ENCODE data around the gene HOXC6. TPM values are rescaled to one million over a fixed set of nuclear protein-coding genes. Genes with fewer than 3 reads are reported as not detected.

Gene HOXC6
- total and polyA plus RNA-seq, 5 experiments from 2014 or later: not detected

GRCh38 chr12:54014377-54015017, 13.7 kb upstream of the HOXC6 start:
- POLR2A ChIA-PET: interaction anchor here (0.6 to 1.0 kb wide), 2 partner anchors 12 to 312 kb away, joined by 3 read pairs; no protein-coding TSS in a partner anchor
- Mint-ChIP-seq H3K27ac (peak overlapping the region in 1 of 10 donors; percentile 25), H3K9me3 (no peaks in the 10 kb centered on the region), H3K4me1 (peaks cover 21 to 55% (median 33%) of the 10 kb centered on the region in 4 donors), H3K4me3 (peak overlapping the region in 4 of 10 donors; percentile 1 to 36 (median 8)), H3K36me3 (peaks cover 0 to 7% (median 0%) of the 10 kb centered on the region in 3 donors), H3K27me3 (peaks cover 47 to 84% (median 69%) of the 10 kb centered on the region in 5 donors)
- no peak for ATAC-seq
- peak in 1 of 10 donors; percentile 18 for DNase-seq

DNA sequence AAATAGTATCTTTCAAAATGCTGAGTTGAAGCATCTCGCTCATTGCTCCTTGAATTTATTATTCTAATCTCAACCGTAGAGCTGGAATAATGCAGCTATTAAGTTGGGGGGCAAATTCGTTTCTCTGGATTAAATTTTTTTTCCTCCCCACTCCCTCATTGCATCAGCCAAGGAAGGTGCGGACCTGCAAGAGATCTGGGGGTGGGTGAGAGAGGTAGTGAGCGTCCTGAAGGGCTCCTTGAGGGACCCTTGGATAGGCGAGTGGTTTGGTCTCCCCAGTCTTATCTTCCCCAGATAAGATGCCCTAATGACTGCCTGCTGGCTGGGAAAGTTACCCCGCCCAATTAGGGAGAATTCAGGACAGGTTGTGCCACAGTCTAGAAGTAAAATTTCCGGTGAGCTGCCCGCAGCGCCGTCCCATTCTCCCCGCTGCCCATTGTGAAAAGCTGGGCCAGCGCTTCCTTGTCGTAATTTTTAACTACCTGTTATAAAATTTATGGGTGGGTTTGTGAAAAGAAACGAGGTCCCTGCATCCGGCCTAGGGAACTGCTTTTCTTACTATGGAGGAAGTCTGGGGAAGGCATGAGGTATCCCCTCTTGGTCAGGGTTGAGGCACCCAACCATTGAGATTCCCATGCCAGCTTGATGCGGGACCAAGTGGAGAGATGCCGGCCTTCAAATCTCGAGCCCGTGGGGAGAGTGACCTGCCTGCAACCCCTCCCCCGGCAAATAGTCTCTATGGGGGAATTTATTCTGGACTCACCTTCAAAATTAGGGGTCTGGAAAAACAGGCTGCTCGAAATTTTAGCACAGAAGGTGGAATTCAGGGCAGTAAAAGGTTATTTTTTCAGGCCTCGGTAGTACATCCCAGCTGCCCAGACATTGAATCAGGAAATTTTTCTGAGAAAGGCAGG, 13.0 kb upstream of the HOXC6 start:
- DNase-seq (peak in 1 of 10 donors; percentile 45), ATAC-seq (no peak)
- H3K4me1 Mint-ChIP-seq: peaks cover 21 to 54% (median 31%) of the 10 kb centered on the region in 4 donors
- H3K36me3 Mint-ChIP-seq: peaks cover 0 to 7% (median 0%) of the 10 kb centered on the region in 3 donors
- H3K4me3 Mint-ChIP-seq: peak overlapping the region in 3 of 10 donors; percentile 12 to 62 (median 36)
- H3K27ac Mint-ChIP-seq: peak overlapping the region in 1 of 10 donors; percentile 54
- POLR2A ChIA-PET: interaction anchor here (0.7 to 1.0 kb wide), 2 partner anchors 12 to 176 kb away, joined by 3 to 4 read pairs; no protein-coding TSS in a partner anchor
- H3K9me3 Mint-ChIP-seq: peaks cover 0 to 2% (median 0%) of the 10 kb centered on the region in 9 donors
- H3K27me3 Mint-ChIP-seq: peaks cover 47 to 84% (median 70%) of the 10 kb centered on the region in 5 donors

DNA sequence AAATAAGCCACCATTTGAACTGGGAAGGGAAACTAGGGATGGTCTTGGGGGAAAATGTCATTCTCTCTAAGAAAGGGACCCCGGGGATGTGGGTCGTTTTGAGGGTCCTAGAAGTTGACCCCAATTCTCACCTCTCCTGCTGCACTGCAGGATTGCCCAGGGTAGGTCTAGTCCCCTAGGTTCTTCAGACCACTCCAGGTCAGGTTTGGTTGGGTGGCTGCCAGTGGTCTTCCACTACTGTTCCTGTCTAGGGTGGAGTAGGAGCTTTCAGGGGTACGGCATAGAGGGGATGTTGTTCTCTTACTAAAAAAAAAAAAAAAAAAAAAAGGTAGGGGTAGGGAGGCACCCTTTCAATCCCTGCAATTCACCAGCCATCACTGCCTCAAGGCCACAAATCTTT, 12.2 kb upstream of the HOXC6 start:
- Mint-ChIP-seq H3K36me3 (peaks cover 0 to 7% (median 0%) of the 10 kb centered on the region in 3 donors), H3K4me3 (peak overlapping the region in 1 of 10 donors; percentile 7), H3K27ac (no peak overlapping the region), H3K9me3 (peaks cover 0 to 2% (median 0%) of the 10 kb centered on the region in 9 donors), H3K27me3 (peaks cover 42 to 84% (median 66%) of the 10 kb centered on the region in 5 donors), H3K4me1 (peaks cover 18 to 48% (median 29%) of the 10 kb centered on the region in 4 donors)
- DNase-seq (peak in 1 of 10 donors; percentile 7), ATAC-seq (no peak)
- POLR2A ChIA-PET: interaction anchor here (0.7 kb wide), 1 partner anchor 176 kb away, joined by 4 read pairs; no protein-coding TSS in a partner anchor

- peak in 1 of 10 donors; percentile 52 for DNase-seq
- Mint-ChIP-seq H3K36me3 (peaks cover 0 to 4% (median 0%) of the 10 kb centered on the region in 3 donors), H3K27me3 (peaks cover 37 to 84% (median 65%) of the 10 kb centered on the region in 5 donors), H3K4me1 (peaks cover 15 to 43% (median 25%) of the 10 kb centered on the region in 4 donors), H3K27ac (no peak overlapping the region), H3K4me3 (peak overlapping the region in 1 of 10 donors; percentile 68), H3K9me3 (peaks cover 0 to 2% (median 0%) of the 10 kb centered on the region in 9 donors)
- no peak for ATAC-seq
- POLR2A ChIA-PET: interaction anchor here (0.7 to 1.4 kb wide), 2 partner anchors 8 to 175 kb away, joined by 3 to 4 read pairs; partner anchors contain the start of gene HOXC8
Measured at GRCh38 chr12:54016478-54016964, 11.7 kb upstream of the HOXC6 start.

DNA sequence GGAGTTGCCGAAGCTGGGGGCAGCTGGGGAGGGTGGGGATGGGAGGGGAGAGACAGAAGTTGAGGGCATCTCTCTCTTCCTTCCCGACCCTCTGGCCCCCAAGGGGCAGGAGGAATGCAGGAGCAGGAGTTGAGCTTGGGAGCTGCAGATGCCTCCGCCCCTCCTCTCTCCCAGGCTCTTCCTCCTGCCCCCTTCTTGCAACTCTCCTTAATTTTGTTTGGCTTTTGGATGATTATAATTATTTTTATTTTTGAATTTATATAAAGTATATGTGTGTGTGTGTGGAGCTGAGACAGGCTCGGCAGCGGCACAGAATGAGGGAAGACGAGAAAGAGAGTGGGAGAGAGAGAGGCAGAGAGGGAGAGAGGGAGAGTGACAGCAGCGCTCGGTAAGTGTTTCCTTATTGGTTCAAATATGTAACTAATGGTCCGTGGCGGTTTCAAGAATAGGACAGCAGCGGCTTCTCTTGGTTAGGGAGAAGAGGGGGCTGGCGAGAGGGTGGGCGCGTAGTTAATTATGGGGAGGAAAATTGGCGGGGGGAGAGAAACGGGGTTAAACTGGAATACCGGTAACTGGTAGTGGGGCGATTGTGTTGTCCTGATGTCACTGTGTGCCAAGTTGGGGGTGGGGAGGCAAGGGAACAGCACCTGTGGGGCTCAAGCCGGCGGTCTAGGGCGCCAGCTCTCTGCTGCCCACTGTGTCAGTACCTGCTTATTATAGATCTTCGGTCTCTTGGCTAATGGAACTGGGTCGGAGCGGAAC, 11.0 kb upstream of the HOXC6 start:
- H3K27ac Mint-ChIP-seq: peak overlapping the region in 6 of 10 donors; percentile 25 to 73 (median 40)
- peaks cover 0 to 4% (median 0%) of the 10 kb centered on the region in 3 donors for H3K36me3 Mint-ChIP-seq
- H3K9me3 Mint-ChIP-seq: peaks cover 0 to 2% (median 0%) of the 10 kb centered on the region in 9 donors
- POLR2A ChIA-PET: interaction anchor here (0.7 to 1.4 kb wide), 3 partner anchors 8 to 14 kb away, joined by 3 to 4 read pairs (median 3); partner anchors contain the start of genes HOXC6 and HOXC8
- peak in 1 of 10 donors; percentile 22 for DNase-seq
- ATAC-seq: peak; percentile 24 to 39
- peak overlapping the region; percentile 68 to 92 (median 84) for H3K4me3 Mint-ChIP-seq
- peaks cover 34 to 84% (median 70%) of the 10 kb centered on the region in 5 donors for H3K27me3 Mint-ChIP-seq
- peaks cover 13 to 39% (median 23%) of the 10 kb centered on the region in 4 donors for H3K4me1 Mint-ChIP-seq

DNA sequence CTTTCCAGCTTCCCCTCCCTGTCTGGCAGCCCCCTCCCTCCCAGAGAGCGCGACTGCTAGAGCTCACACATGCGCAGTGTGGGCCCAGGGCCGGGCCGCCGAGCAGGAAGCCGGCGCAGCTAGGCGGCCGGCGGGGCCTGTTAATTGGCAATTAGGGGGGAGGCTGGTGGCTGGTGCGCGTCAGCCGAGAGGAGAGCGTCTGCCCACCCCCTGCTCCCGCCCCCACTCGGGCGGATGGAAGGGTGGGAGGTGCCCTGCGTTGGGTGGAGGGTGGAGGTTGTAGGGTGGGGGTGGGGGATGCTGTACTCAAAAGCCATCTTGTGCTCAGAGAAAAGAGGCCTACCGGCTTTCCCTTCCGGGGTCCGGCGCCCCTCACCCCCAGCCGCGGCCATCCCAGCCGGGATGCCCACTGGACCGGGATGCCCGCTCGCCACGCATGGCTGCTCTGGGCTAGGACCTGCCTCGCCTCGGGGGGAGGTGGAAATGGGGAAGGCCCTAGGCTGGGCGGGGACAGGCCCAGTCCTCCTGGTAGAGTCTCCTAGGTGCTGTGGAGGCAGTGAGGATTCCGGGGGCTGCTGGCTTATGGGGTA, 10.3 kb upstream of the HOXC6 start:
- peak overlapping the region; percentile 68 to 92 (median 84) for H3K4me3 Mint-ChIP-seq
- H3K4me1 Mint-ChIP-seq: peaks cover 13 to 39% (median 23%) of the 10 kb centered on the region in 4 donors
- peaks cover 0 to 2% (median 0%) of the 10 kb centered on the region in 9 donors for H3K9me3 Mint-ChIP-seq
- peaks cover 0 to 4% (median 0%) of the 10 kb centered on the region in 3 donors for H3K36me3 Mint-ChIP-seq
- peaks cover 31 to 84% (median 70%) of the 10 kb centered on the region in 5 donors for H3K27me3 Mint-ChIP-seq
- ATAC-seq (peak; percentile 82 to 86), DNase-seq (peak; percentile 55 to 86 (median 70))
- POLR2A ChIA-PET: interaction anchor here (0.5 to 1.4 kb wide), 4 partner anchors 9 to 14 kb away, joined by 3 to 4 read pairs (median 3); partner anchors contain the start of genes HOXC6 and HOXC8
- H3K27ac Mint-ChIP-seq: peak overlapping the region in 6 of 10 donors; percentile 28 to 59 (median 39)

- POLR2A ChIA-PET: no interaction called here
- Mint-ChIP-seq H3K9me3 (peaks cover 0 to 2% (median 0%) of the 10 kb centered on the region in 9 donors), H3K4me3 (peak overlapping the region; percentile 28 to 92 (median 60)), H3K27me3 (peaks cover 27 to 84% (median 69%) of the 10 kb centered on the region in 5 donors), H3K4me1 (peaks cover 12 to 39% (median 23%) of the 10 kb centered on the region in 4 donors), H3K27ac (peak overlapping the region in 2 of 10 donors; percentile 18 to 40), H3K36me3 (no peaks in the 10 kb centered on the region)
- ATAC-seq (no peak), DNase-seq (peak in 1 of 10 donors; percentile 52)
Measured at GRCh38 chr12:54018468-54018984, 9.7 kb upstream of the HOXC6 start.

- H3K4me3 Mint-ChIP-seq: peak overlapping the region in 5 of 10 donors; percentile 36 to 64 (median 52)
- no peak for ATAC-seq
- peaks cover 26 to 84% (median 69%) of the 10 kb centered on the region in 5 donors for H3K27me3 Mint-ChIP-seq
- H3K36me3 Mint-ChIP-seq: no peaks in the 10 kb centered on the region
- peak in 1 of 10 donors; percentile 43 for DNase-seq
- H3K9me3 Mint-ChIP-seq: peaks cover 0 to 2% (median 0%) of the 10 kb centered on the region in 9 donors
- POLR2A ChIA-PET: interaction anchor here (0.6 kb wide), 1 partner anchor 10 kb away, joined by 7 read pairs; the partner anchor contains the start of gene HOXC8
- H3K27ac Mint-ChIP-seq: no peak overlapping the region
- peaks cover 12 to 35% (median 22%) of the 10 kb centered on the region in 4 donors for H3K4me1 Mint-ChIP-seq
Measured at GRCh38 chr12:54019091-54019811, 9.0 kb upstream of the HOXC6 start.

DNA sequence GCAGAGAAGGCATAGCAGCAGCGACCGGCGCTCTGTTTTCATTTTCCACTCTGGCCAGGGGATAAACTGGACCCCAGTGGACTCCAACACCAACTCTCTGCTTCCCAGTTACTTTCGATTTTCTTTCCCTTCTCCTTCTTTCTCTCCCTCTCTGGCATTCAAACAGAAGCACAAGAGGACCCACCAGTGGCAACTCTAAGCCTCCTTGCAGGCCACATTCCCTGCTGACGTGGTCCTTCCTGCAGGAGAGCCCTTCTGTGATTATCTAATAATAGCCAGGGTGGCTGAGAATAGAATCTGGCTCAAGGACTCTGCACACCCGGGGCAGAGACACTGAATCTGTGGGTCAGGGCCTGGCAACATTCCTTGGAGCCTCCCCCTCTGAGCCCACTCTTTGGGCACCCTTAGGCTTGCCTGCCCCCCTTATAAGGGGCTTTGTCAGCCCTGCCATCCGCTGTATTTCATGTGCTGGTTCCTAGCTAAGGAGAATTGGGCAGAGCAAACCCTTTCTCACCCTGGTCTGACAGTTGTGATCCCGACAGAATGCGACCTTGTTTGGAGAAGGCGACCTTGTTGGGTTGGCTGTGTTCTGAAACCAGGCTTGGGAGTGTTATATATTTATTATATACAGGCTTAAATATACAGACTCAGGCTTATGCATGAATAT, 8.2 kb upstream of the HOXC6 start:
- no peak for ATAC-seq
- POLR2A ChIA-PET: interaction anchor here (0.6 kb wide), 1 partner anchor 11 kb away, joined by 7 read pairs; the partner anchor contains the start of gene HOXC8
- no peaks in the 10 kb centered on the region for H3K36me3 Mint-ChIP-seq
- H3K27ac Mint-ChIP-seq: peak overlapping the region in 1 of 10 donors; percentile 68
- DNase-seq: peak in 1 of 10 donors; percentile 24
- peaks cover 9 to 27% (median 17%) of the 10 kb centered on the region in 4 donors for H3K4me1 Mint-ChIP-seq
- H3K4me3 Mint-ChIP-seq: peak overlapping the region in 6 of 10 donors; percentile 23 to 67 (median 58)
- H3K27me3 Mint-ChIP-seq: peaks cover 22 to 83% (median 67%) of the 10 kb centered on the region in 5 donors
- H3K9me3 Mint-ChIP-seq: peaks cover 0 to 2% (median 0%) of the 10 kb centered on the region in 9 donors

Data from naive thymus-derived CD8-positive, alpha-beta T cell (primary cell).